H9 (cell line): ENCODE measurements around the gene HSD11B1. TPM values are rescaled to one million over a fixed set of nuclear protein-coding genes. Genes with fewer than 3 reads are reported as not detected.

Source experiments
- DNase-seq: peaks from one replicate; pipeline ENCODE4 v3.0.0-alpha.2; 2017
- H2AFZ ChIP-seq: one replicate; pipeline ENCODE4 v1.6.1; 2013; ENCODE audit warnings: mild to moderate bottlenecking, low read length, control low read depth, moderate library complexity
- H2AK5ac ChIP-seq: 2 replicates; pipeline ENCODE4 v1.6.1; 2013; ENCODE audit warnings: low read length, control low read depth, mixed read lengths; ENCODE audit not compliant: insufficient read length
- H2BK120ac ChIP-seq: one replicate; pipeline ENCODE4 v1.6.1; 2013; ENCODE audit warnings: low read depth, mild to moderate bottlenecking, low read length, control low read depth, inconsistent platforms; ENCODE audit not compliant: poor library complexity, severe bottlenecking
- H2BK12ac ChIP-seq: 2 replicates; pipeline ENCODE4 v1.6.1; 2013; ENCODE audit warnings: low read length, control low read depth, mixed read lengths, low read depth; ENCODE audit not compliant: insufficient read length
- H2BK15ac ChIP-seq: 2 replicates; pipeline ENCODE4 v1.6.1; 2013; ENCODE audit warnings: low read depth, low read length, control low read depth
- H2BK20ac ChIP-seq: one replicate; pipeline ENCODE4 v1.6.1; 2013; ENCODE audit warnings: low read depth, mild to moderate bottlenecking, low read length, control low read depth, inconsistent platforms; ENCODE audit not compliant: poor library complexity, severe bottlenecking
- H2BK5ac ChIP-seq: 2 replicates; pipeline ENCODE4 v1.6.1; 2013; ENCODE audit warnings: low read length, control low read depth, mixed read lengths; ENCODE audit not compliant: insufficient read length
- H3K14ac ChIP-seq: 2 replicates; pipeline ENCODE4 v1.6.1; 2013; ENCODE audit warnings: low read length, control low read depth; ENCODE audit not compliant: insufficient read depth
- H3K18ac ChIP-seq: 2 replicates; pipeline ENCODE4 v1.6.1; 2013; ENCODE audit warnings: low read depth, mild to moderate bottlenecking, mixed read lengths, low read length, control low read depth; ENCODE audit not compliant: insufficient read length
- H3K23ac ChIP-seq: 2 replicates; pipeline ENCODE4 v1.6.1; 2013; ENCODE audit warnings: low read length, control low read depth, mixed read lengths, low read depth; ENCODE audit not compliant: insufficient read length
- H3K23me2 ChIP-seq: 2 replicates; pipeline ENCODE4 v1.6.1; 2013; ENCODE audit warnings: low read depth, mild to moderate bottlenecking, mixed read lengths, low read length, control low read depth; ENCODE audit not compliant: insufficient read length, poor library complexity, severe bottlenecking
- H3K27ac ChIP-seq: 2 replicates; pipeline ENCODE4 v1.5.1; 2013; ENCODE audit warnings: low read length, control low read depth, mixed read lengths, low read depth; ENCODE audit not compliant: insufficient read length
- H3K27me3 ChIP-seq: 2 replicates; pipeline ENCODE4 v1.6.1; 2013; ENCODE audit warnings: low read length, control low read depth, inconsistent platforms; ENCODE audit not compliant: insufficient read depth
- H3K4ac ChIP-seq: 2 replicates; pipeline ENCODE4 v1.6.1; 2013; ENCODE audit warnings: low read depth, mild to moderate bottlenecking, control low read depth, inconsistent platforms, low read length, moderate library complexity
- H3K4me1 ChIP-seq: 2 replicates; pipeline ENCODE4 v1.6.1; 2013; ENCODE audit warnings: low read length, control low read depth, inconsistent platforms; ENCODE audit not compliant: insufficient read depth
- H3K4me2 ChIP-seq: 2 replicates; pipeline ENCODE4 v1.6.1; 2013; ENCODE audit warnings: low read length, control low read depth, mixed read lengths; ENCODE audit not compliant: insufficient read length, insufficient read depth
- H3K56ac ChIP-seq: 2 replicates; pipeline ENCODE4 v1.6.1; 2013; ENCODE audit warnings: low read depth, mild to moderate bottlenecking, mixed read lengths, low read length, control low read depth; ENCODE audit not compliant: insufficient read length
- H3K79me1 ChIP-seq: 2 replicates; pipeline ENCODE4 v1.6.1; 2013; ENCODE audit warnings: low read depth, mild to moderate bottlenecking, moderate library complexity, low read length, control low read depth, inconsistent platforms; ENCODE audit not compliant: insufficient read depth, poor library complexity, severe bottlenecking
- H3K79me2 ChIP-seq: 2 replicates; pipeline ENCODE4 v1.6.1; 2013; ENCODE audit warnings: low read length, control low read depth, inconsistent platforms; ENCODE audit not compliant: insufficient read depth
- H3K9ac ChIP-seq: 2 replicates; pipeline ENCODE4 v1.6.1; 2013; ENCODE audit warnings: low read length, control low read depth, mixed read lengths; ENCODE audit not compliant: insufficient read length; ENCODE audit errors: extremely low read depth
- H3K9me3 ChIP-seq: one replicate; pipeline ENCODE4 v1.6.1; 2013; ENCODE audit warnings: low read depth, low read length, inconsistent platforms; ENCODE audit not compliant: control insufficient read depth
- H3T11ph ChIP-seq: one replicate; pipeline ENCODE4 v1.6.1; 2013; ENCODE audit warnings: mild to moderate bottlenecking, low read length, control low read depth, inconsistent platforms
- H4K20me1 ChIP-seq: one replicate; pipeline ENCODE4 v1.6.1; 2013; ENCODE audit not compliant: control insufficient read depth, insufficient read length, insufficient read depth
- H4K5ac ChIP-seq: 2 replicates; pipeline ENCODE4 v1.6.1; 2013; ENCODE audit warnings: low read depth, mild to moderate bottlenecking, mixed read lengths, low read length, control low read depth; ENCODE audit not compliant: insufficient read length
- H4K8ac ChIP-seq: replicated peaks from 2 replicates; pipeline ENCODE4 v1.6.1; 2013; ENCODE audit warnings: low read length, control low read depth, mixed read lengths, low read depth; ENCODE audit not compliant: insufficient read length
- H4K91ac ChIP-seq: 2 replicates; pipeline ENCODE4 v1.6.1; 2013; ENCODE audit warnings: low read depth, mild to moderate bottlenecking, moderate library complexity, mixed read lengths, low read length, control low read depth; ENCODE audit not compliant: insufficient read length
- H3K27ac Mint-ChIP-seq, 3 experiments: 2 replicates in 2 of 3; 3 replicates in 1 of 3; pipeline ENCODE4 v1.8.0; 2020 to 2021; ENCODE audit warnings: mixed read lengths in 3 of 3, mild to moderate bottlenecking in 1 of 3, moderate library complexity in 1 of 3
- H3K27me3 Mint-ChIP-seq: 2 replicates; pipeline ENCODE4 v1.8.0; 2021; ENCODE audit warnings: low read depth, mild to moderate bottlenecking, moderate library complexity, mixed read lengths
- H3K36me3 Mint-ChIP-seq, 3 experiments: 2 replicates in 2 of 3; 3 replicates in 1 of 3; pipeline ENCODE4 v1.8.0; 2020 to 2021; ENCODE audit warnings: low read depth in 3 of 3, mixed read lengths in 3 of 3; ENCODE audit not compliant: insufficient read depth in 1 of 3
- H3K4me1 Mint-ChIP-seq, 2 experiments: 2 replicates each; pipeline ENCODE4 v1.8.0; 2020; ENCODE audit warnings: mixed read lengths in 2 of 2
- H3K4me3 Mint-ChIP-seq, 2 experiments: 2 replicates in 1 of 2; 3 replicates in 1 of 2; pipeline ENCODE4 v1.8.0; 2020 to 2021; ENCODE audit warnings: mild to moderate bottlenecking in 2 of 2, mixed read lengths in 2 of 2, moderate library complexity in 1 of 2
- H3K9me3 Mint-ChIP-seq, 2 experiments: 2 replicates in 1 of 2; 3 replicates in 1 of 2; pipeline ENCODE4 v1.8.0; 2020; ENCODE audit warnings: mild to moderate bottlenecking in 2 of 2, mixed read lengths in 2 of 2, moderate library complexity in 1 of 2
- CTCF ChIP-seq: fragments of 200-600 bp; sonication (generic); conservative IDR thresholded peaks from 3 replicates; pipeline ENCODE4 v1.8.0; 2021; ENCODE audit warnings: antibody characterized with exemption, mild to moderate bottlenecking
- WGBS: extraction: QIAGEN DNeasy Blood & Tissue Kit; methylation state at CpG from one replicate; pipeline ENCODE4 v1.1.7; 2013; ENCODE audit warnings: missing lambda C conversion rate, low lambda C conversion rate, mixed read lengths; ENCODE audit not compliant: insufficient read length; ENCODE audit errors: extremely low coverage; 5-methylcytosine and 5-hydroxymethylcytosine counted together
- total RNA-seq: library from RNA; stranded (reverse); gene quantifications from 2 replicates; pipeline ENCODE4 v1.2.1, GENCODE V29; 2021

The HSD11B1 gene
- total RNA-seq, 1 experiment from 2014 or later: not detected

DNA sequence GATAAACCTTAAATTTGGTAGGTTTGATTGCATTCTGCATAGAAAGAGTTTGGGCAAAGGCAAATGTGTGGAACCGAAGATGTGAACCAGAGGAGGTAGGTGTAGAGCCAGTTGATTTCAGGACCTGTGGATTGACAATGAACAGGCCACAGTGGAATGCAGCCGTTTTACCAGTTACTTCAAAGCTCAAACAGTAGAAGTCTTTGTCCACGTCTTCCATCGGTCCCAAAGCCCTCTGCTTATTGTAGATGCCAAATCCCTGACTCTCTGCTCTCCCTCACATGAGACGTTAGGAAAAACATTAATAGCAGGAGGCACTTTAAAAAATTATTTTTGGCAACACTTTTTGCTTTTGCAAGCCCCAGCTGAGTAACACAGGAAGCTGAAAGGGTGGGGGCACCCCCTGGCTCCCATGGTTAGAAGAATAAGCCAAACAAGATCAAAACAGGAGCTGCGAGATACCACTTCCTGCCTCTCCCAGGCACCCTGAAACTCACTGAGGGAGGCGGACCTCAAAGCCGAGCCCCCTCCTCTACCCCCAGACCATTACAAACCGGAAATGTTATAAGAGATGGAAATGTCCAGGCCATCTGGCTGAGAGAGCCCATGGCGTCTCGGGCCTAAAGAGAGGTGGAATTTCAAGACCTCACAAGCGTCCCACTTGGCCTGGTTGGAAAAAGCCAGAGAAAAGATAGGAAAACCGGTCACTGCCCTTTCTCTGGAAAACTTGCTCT is 64.7 kb downstream of the HSD11B1 start:
- Histone ChIP-seq H3K4me2 (no peak overlapping the region), H3K79me1 (no peaks in the 10 kb centered on the region)

More for the DNA sequence above, 64.7 kb downstream of the HSD11B1 start:
- H3K18ac ChIP-seq: no peak overlapping the region
- H2BK15ac ChIP-seq: no peak overlapping the region
- no peaks in the 10 kb centered on the region; a peak in 1 of 7 replicates for H3K36me3 Mint-ChIP-seq
- no peak overlapping the region for H2BK12ac ChIP-seq
- no peaks in the 10 kb centered on the region for H3K4me1 ChIP-seq
- no peak for DNase-seq
- H3K9ac ChIP-seq: no peak overlapping the region
- peaks cover 3% of the 10 kb centered on the region for H4K20me1 ChIP-seq
- H2AFZ ChIP-seq: no peak overlapping the region
- no peaks in the 10 kb centered on the region for H3K9me3 Mint-ChIP-seq
- WGBS: no CpG with 5 or more reads among the region's 13 CpGs
- no peak overlapping the region; a peak in 1 of 7 replicates for H3K27ac Mint-ChIP-seq
- H2AK5ac ChIP-seq: no peak overlapping the region
- no peaks in the 10 kb centered on the region for H3K9me3 ChIP-seq
- no peak overlapping the region for H2BK5ac ChIP-seq
- peaks cover 4% of the 10 kb centered on the region; the same call in 1 of the 2 replicates for H3K27me3 Mint-ChIP-seq
- H3K4me1 Mint-ChIP-seq: peaks cover 0 to 6% of the 10 kb centered on the region in 2 experiments; a peak in 1 of 4 replicates
- no peak overlapping the region for H3T11ph ChIP-seq
- H4K8ac ChIP-seq: no peak overlapping the region
- TF ChIP-seq CTCF: no peak
- H3K4me3 Mint-ChIP-seq: no peak overlapping the region
- H3K23me2 ChIP-seq: no peaks in the 10 kb centered on the region
- H3K23ac ChIP-seq: no peak overlapping the region
- no peak overlapping the region for H3K27ac ChIP-seq
- no peak overlapping the region for H4K5ac ChIP-seq
- H4K91ac ChIP-seq: no peak overlapping the region
- H2BK120ac ChIP-seq: no peak overlapping the region
- no peak overlapping the region for H2BK20ac ChIP-seq
- no peak overlapping the region for H3K14ac ChIP-seq
- no peak overlapping the region for H3K4ac ChIP-seq
- no peaks in the 10 kb centered on the region for H3K79me2 ChIP-seq
- H3K56ac ChIP-seq: no peak overlapping the region
- no peaks in the 10 kb centered on the region for H3K27me3 ChIP-seq
